ENCODE measurements around the gene ABCD1. TPM values are rescaled to one million over a fixed set of nuclear protein-coding genes. Genes with fewer than 3 reads are reported as not detected.
"Not testable (repeated sequence)": the region's sequence is repeated elsewhere in the genome, so short reads cannot be mapped to it uniquely, and the experiment has no call there.

Gene ABCD1
- total and polyA plus RNA-seq, 8 donors = 5.8 to 13.2 (median 9.8) TPM

DNA sequence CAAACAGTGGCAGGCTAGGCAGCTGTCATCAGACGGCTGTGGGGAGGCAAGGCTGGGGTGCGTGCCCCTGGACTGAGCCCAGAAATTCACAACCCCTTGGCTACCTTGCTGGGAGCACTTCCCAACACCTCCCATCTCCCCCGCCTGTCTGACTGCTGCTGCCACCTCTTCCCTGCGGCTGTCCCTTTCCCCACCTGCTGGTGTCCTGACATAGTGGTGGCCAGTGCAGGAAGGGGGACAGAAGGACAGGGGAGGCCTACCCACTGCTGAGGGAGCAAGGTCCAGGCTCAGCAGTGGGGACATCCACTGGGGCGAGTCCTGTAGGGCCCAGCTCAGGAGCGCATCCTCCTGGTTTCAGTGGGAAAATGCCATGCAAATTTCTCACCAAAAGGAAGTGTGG, 3.4 kb downstream of the ABCD1 start:
- DNase-seq (peak in 1 of 6 donors; percentile 58), ATAC-seq (no peak), FAIRE-seq (no peak)
- no peaks in the 10 kb centered on the region for H3K27me3 ChIP-seq
- no peaks in the 10 kb centered on the region for H3K9me3 ChIP-seq
- WGBS, 2 donors = 59 to 62% methylated on average over 6 of the region's 6 CpGs
- no peak overlapping the region for H3K4me3 ChIP-seq
- H3K27ac ChIP-seq = peak overlapping the region in 3 of 4 donors; percentile 69 to 82 (median 80)
- TF ChIP-seq, protein P1, sequence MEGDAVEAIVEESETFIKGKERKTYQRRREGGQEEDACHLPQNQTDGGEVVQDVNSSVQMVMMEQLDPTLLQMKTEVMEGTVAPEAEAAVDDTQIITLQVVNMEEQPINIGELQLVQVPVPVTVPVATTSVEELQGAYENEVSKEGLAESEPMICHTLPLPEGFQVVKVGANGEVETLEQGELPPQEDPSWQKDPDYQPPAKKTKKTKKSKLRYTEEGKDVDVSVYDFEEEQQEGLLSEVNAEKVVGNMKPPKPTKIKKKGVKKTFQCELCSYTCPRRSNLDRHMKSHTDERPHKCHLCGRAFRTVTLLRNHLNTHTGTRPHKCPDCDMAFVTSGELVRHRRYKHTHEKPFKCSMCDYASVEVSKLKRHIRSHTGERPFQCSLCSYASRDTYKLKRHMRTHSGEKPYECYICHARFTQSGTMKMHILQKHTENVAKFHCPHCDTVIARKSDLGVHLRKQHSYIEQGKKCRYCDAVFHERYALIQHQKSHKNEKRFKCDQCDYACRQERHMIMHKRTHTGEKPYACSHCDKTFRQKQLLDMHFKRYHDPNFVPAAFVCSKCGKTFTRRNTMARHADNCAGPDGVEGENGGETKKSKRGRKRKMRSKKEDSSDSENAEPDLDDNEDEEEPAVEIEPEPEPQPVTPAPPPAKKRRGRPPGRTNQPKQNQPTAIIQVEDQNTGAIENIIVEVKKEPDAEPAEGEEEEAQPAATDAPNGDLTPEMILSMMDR (IDR thresholded peaks at IDR 0.05) = no peak
- intact Hi-C loops (cut with DNase I) = no loop called here
- no peaks in the 10 kb centered on the region for H3K36me3 ChIP-seq
- peaks cover 0 to 9% (median 0%) of the 10 kb centered on the region in 3 donors for H3K4me1 ChIP-seq

DNA sequence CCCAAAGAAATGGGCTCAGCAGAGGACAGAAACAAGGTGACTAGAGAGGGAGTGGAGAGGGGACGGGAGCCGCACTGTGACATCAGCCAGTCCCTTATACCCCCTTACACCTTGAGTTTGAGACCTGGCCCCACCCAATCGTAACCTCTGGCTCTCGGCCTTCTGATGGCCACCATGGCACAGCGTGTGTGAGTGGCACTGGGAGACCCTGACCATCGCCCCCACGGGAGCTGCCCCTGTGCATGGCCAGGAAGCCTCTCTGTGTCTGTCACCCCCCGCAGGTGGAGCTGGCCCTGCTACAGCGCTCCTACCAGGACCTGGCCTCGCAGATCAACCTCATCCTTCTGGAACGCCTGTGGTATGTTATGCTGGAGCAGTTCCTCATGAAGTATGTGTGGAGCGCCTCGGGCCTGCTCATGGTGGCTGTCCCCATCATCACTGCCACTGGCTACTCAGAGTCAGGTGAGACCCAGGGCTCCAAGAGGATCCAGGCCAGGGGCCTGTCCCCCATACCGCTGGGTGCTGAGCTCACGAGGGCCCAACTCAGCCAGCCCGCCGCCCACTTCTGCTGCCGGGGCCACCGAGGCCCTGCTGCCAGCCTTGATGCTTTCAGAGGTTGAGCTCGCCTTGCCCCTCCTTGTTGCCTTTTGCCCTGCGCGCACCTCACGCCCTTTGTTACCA, 4.4 kb downstream of the ABCD1 start:
- no peaks in the 10 kb centered on the region for H3K27me3 ChIP-seq
- H3K36me3 ChIP-seq = no peaks in the 10 kb centered on the region
- H3K4me3 ChIP-seq = no peak overlapping the region
- no peaks in the 10 kb centered on the region for H3K9me3 ChIP-seq
- ATAC-seq (no peak), DNase-seq (no peak), FAIRE-seq (no peak)
- TF ChIP-seq, protein P1 (IDR thresholded peaks at IDR 0.05) = no peak
- WGBS, 2 donors = 92% methylated on average over 23 of the region's 23 CpGs
- H3K4me1 ChIP-seq = peaks cover 0 to 9% (median 0%) of the 10 kb centered on the region in 3 donors
- no peak overlapping the region for H3K27ac ChIP-seq
- intact Hi-C loops (cut with DNase I) = no loop called here

DNA sequence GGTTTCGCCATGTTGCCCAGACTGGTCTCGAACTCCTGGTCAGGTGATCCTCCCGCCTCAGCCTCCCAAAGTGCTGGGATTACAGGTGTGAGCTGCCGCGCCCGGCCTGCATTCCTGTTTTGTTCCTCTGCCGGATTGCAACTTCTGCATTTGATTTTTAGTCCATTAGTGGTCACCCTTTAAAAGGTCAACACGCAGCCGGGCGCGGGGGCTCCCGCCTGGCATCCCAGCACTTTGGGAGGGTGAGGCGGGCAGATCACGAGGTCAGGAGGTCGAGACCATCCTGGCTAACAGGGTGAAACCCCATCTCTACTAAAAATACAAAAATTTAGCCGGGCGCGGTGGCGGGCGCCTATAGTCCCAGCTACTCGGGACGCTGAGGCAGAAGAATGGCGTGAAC, 5.5 kb downstream of the ABCD1 start:
- ATAC-seq; H3K36me3 ChIP-seq; H3K27ac ChIP-seq; H3K4me3 ChIP-seq; intact Hi-C loops (cut with DNase I); H3K9me3 ChIP-seq; DNase-seq; H3K4me1 ChIP-seq; H3K27me3 ChIP-seq; FAIRE-seq: not testable (repeated sequence)
- 89 to 92% methylated on average over 23 of the region's 23 CpGs for WGBS, 2 donors

DNA sequence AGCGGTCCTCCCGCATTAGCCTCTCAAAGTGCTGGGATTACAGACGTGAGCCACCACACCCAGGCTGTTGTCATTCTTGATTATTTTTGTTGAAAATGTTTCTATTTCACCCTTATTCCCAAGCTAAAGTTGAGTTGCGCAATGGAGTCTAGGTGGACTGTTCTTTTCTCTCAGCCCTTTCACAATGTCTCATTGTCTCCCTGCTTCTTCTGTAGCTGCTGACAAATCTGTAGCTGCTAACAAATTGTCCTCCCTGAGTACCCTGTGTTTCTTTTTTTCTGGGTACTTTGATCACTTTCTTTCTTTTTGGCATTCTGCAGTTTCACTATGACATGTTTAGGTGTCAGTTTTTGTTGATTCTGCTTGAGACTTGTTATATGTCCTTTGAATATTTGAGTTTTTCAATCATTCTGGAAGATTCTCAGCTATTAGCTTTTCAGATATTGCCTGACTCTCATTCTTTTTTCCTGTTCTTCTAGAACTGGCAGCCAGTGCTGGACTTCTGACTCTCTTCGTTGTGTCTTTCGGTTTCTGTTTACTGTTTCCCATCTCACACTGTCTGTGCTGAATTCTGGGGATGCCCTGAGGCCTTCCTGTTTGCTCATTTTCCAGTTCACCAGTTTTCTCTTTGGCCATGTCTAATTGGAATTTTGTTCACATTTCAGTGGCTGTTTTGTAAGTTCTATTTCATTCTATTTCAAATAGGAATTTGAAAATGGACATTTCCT, 6.6 kb downstream of the ABCD1 start:
- H3K4me1 ChIP-seq = peaks cover 0 to 9% (median 0%) of the 10 kb centered on the region in 3 donors
- TF ChIP-seq, protein P1 (IDR thresholded peaks at IDR 0.05) = no peak
- H3K27ac ChIP-seq = no peak overlapping the region
- H3K27me3 ChIP-seq = no peaks in the 10 kb centered on the region
- no peak for FAIRE-seq
- H3K36me3 ChIP-seq = no peaks in the 10 kb centered on the region
- 85 to 91% methylated on average over 6 of the region's 6 CpGs for WGBS, 2 donors
- no peak for DNase-seq
- no peak for ATAC-seq
- no peaks in the 10 kb centered on the region for H3K9me3 ChIP-seq
- intact Hi-C loops (cut with DNase I) = no loop called here
- no peak overlapping the region for H3K4me3 ChIP-seq

DNA sequence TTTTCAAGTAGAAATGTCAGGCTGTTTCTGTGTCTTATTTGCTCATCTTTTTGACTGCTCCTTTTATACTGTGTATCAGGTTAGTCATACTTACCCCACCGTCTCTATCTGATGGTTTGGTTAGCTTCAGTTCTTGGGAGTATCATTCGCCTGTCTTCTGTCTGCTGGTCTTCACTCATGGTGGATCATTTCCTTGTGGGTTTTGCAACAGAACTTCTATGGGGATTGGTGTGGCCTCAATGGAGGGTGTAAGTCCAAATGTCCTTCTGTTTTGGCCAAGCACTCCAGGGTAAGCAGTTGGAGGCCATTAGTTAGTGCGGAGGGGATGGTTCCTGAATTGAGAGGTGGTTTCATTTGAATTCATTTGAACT, 7.2 kb downstream of the ABCD1 start:
- H3K9me3 ChIP-seq = no peaks in the 10 kb centered on the region
- H3K4me1 ChIP-seq = peaks cover 0 to 9% (median 0%) of the 10 kb centered on the region in 3 donors
- TF ChIP-seq, protein P1 (IDR thresholded peaks at IDR 0.05) = no peak
- no peak for FAIRE-seq
- no peaks in the 10 kb centered on the region for H3K36me3 ChIP-seq
- H3K27ac ChIP-seq = no peak overlapping the region
- no peak for DNase-seq
- ATAC-seq = no peak
- no peak overlapping the region for H3K4me3 ChIP-seq
- H3K27me3 ChIP-seq = no peaks in the 10 kb centered on the region
- WGBS, 2 donors = 88 to 93% methylated on average over 3 of the region's 3 CpGs
- intact Hi-C loops (cut with DNase I) = no loop called here

All from pancreas (tissue), 10 donors.